ENCODE measurements around the gene TMEM115. TPM values are rescaled to one million over a fixed set of nuclear protein-coding genes. Genes with fewer than 3 reads are reported as not detected.

TMEM115 gene
- total and polyA plus RNA-seq, 2 of the 13 experiments (the other 11 are each of a cell fraction or from before 2014, with no cell fraction given): 22.1 to 30.7 TPM

DNA sequence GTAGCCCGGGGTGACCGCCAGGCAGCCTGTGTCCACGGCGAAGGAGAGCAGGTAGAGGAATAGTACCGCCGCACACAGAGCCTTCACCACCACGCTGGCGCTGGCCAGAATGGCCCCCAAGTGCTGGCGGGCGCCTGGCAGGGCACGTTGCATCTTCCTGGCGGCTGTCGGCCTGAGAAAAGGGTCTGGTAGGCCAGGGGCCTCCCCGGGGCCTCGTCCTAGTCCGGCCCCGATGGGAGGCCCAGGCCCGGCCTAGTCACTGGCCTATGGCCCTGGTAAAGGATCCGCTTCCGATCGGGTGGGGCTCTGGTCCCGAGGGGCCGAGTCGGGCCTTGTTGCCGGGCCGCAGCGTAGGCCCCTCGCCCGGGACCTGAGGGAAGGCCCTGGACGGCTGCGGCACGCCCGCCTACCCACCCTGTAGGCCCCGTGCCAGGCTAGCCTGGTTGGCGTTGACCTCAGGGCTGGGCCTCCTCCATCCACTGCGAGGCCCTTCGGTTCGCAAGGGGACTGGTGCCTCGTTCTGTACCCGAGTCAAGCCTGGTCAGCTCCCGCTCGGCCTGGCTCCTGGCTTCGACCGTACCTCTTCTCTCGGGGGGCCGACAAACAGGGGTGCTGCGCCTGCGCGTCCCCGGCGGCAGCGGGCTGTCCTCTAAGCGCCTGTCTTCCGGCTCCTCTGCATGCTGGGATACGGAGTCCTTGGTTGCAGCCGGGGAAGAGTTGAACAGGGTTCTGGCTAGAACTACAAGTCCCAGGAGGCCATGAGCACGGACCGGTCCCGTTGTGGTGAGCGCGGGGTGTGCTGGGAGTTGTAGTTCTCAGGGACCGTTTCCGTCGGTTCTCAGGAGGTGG lies at the start of gene TMEM115 (continued):
- no peak for TF ChIP-seq HNRNPUL1 (IDR thresholded peaks at IDR 0.05; ENCODE audit: low read depth, low read length)
- no peak for TF ChIP-seq TGIF2 (CRISPR knock-in tag; IDR thresholded peaks at IDR 0.05)
- TF ChIP-seq, protein P1, sequence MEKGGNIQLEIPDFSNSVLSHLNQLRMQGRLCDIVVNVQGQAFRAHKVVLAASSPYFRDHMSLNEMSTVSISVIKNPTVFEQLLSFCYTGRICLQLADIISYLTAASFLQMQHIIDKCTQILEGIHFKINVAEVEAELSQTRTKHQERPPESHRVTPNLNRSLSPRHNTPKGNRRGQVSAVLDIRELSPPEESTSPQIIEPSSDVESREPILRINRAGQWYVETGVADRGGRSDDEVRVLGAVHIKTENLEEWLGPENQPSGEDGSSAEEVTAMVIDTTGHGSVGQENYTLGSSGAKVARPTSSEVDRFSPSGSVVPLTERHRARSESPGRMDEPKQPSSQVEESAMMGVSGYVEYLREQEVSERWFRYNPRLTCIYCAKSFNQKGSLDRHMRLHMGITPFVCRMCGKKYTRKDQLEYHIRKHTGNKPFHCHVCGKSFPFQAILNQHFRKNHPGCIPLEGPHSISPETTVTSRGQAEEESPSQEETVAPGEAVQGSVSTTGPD (CRISPR knock-in tag; IDR thresholded peaks at IDR 0.05): no peak
- no peak for TF ChIP-seq NR2F6 (IDR thresholded peaks at IDR 0.05)
- TF ChIP-seq NR2F6 (CRISPR knock-in tag; IDR thresholded peaks at IDR 0.05): no peak
- TF ChIP-seq, protein P2, sequence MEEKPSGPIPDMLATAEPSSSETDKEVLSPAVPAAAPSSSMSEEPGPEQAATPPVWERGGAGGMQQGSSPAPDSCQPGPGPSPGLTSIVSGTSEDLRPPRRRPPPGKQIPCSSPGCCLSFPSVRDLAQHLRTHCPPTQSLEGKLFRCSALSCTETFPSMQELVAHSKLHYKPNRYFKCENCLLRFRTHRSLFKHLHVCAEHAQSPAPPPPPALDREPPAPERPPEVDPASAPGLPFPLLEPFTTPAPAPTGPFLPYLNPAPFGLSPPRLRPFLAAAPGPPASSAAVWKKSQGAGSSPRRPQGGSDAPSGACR (CRISPR knock-in tag; IDR thresholded peaks at IDR 0.05): peak; percentile 57; the same call in 1 of the 2 replicates
- TF ChIP-seq, protein P3, sequence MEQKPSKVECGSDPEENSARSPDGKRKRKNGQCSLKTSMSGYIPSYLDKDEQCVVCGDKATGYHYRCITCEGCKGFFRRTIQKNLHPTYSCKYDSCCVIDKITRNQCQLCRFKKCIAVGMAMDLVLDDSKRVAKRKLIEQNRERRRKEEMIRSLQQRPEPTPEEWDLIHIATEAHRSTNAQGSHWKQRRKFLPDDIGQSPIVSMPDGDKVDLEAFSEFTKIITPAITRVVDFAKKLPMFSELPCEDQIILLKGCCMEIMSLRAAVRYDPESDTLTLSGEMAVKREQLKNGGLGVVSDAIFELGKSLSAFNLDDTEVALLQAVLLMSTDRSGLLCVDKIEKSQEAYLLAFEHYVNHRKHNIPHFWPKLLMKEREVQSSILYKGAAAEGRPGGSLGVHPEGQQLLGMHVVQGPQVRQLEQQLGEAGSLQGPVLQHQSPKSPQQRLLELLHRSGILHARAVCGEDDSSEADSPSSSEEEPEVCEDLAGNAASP (CRISPR knock-in tag; IDR thresholded peaks at IDR 0.05; ENCODE audit: borderline replicate concordance): no peak; the same call in none of the 2 replicates
- 0 out of 2 replicates have a peak, but pooled peaks have one; percentile 67 for TF ChIP-seq ZFP36L2 (CRISPR knock-in tag; IDR thresholded peaks at IDR 0.05)
- TF ChIP-seq, protein P4, sequence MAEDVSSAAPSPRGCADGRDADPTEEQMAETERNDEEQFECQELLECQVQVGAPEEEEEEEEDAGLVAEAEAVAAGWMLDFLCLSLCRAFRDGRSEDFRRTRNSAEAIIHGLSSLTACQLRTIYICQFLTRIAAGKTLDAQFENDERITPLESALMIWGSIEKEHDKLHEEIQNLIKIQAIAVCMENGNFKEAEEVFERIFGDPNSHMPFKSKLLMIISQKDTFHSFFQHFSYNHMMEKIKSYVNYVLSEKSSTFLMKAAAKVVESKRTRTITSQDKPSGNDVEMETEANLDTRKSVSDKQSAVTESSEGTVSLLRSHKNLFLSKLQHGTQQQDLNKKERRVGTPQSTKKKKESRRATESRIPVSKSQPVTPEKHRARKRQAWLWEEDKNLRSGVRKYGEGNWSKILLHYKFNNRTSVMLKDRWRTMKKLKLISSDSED (CRISPR knock-in tag; IDR thresholded peaks at IDR 0.05): no peak
- TF ChIP-seq ZNF703 (CRISPR knock-in tag; IDR thresholded peaks at IDR 0.05; ENCODE audit: borderline replicate concordance): no peak; the same call in 1 of the 2 replicates
- TF ChIP-seq NFYB (CRISPR knock-in tag; IDR thresholded peaks at IDR 0.05): peak; percentile 51; the same call in 1 of the 2 replicates
- peak; percentile 68 for TF ChIP-seq ZNF543 (CRISPR knock-in tag; IDR thresholded peaks at IDR 0.05)
- TF ChIP-seq SMC3 (IDR thresholded peaks at IDR 0.05; ENCODE audit: low read length): no peak
- no peak for TF ChIP-seq ZKSCAN1 (IDR thresholded peaks at IDR 0.05; ENCODE audit: low read length)
- peak; percentile 33; the same call in 1 of the 2 replicates for TF ChIP-seq ZNF264 (CRISPR knock-in tag; IDR thresholded peaks at IDR 0.05)
- TF ChIP-seq, protein P5, sequence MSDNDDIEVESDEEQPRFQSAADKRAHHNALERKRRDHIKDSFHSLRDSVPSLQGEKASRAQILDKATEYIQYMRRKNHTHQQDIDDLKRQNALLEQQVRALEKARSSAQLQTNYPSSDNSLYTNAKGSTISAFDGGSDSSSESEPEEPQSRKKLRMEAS (IDR thresholded peaks at IDR 0.05): peak; percentile 78
- TF ChIP-seq, protein P6, sequence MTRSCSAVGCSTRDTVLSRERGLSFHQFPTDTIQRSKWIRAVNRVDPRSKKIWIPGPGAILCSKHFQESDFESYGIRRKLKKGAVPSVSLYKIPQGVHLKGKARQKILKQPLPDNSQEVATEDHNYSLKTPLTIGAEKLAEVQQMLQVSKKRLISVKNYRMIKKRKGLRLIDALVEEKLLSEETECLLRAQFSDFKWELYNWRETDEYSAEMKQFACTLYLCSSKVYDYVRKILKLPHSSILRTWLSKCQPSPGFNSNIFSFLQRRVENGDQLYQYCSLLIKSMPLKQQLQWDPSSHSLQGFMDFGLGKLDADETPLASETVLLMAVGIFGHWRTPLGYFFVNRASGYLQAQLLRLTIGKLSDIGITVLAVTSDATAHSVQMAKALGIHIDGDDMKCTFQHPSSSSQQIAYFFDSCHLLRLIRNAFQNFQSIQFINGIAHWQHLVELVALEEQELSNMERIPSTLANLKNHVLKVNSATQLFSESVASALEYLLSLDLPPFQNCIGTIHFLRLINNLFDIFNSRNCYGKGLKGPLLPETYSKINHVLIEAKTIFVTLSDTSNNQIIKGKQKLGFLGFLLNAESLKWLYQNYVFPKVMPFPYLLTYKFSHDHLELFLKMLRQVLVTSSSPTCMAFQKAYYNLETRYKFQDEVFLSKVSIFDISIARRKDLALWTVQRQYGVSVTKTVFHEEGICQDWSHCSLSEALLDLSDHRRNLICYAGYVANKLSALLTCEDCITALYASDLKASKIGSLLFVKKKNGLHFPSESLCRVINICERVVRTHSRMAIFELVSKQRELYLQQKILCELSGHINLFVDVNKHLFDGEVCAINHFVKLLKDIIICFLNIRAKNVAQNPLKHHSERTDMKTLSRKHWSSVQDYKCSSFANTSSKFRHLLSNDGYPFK (CRISPR knock-in tag; IDR thresholded peaks at IDR 0.05; ENCODE audit: borderline replicate concordance): peak; percentile 79; the same call in 1 of the 2 replicates
- peak; percentile 56; the same call in 1 of the 2 replicates for TF ChIP-seq KAT7 (CRISPR knock-in tag; IDR thresholded peaks at IDR 0.05; ENCODE audit: borderline replicate concordance)
- TF ChIP-seq ZFP1 (CRISPR knock-in tag; IDR thresholded peaks at IDR 0.05): 0 out of 2 replicates have a peak, but pooled peaks have one; percentile 24
- peak; percentile 22; the same call in 1 of the 2 replicates for TF ChIP-seq ZNF12 (CRISPR knock-in tag; IDR thresholded peaks at IDR 0.05)
- TF ChIP-seq CHD4 (IDR thresholded peaks at IDR 0.05; ENCODE audit: borderline replicate concordance, low read length): no peak

Data from HepG2 (cell line).